Left renal pelvis (tissue), 4 donors: Measurements from ENCODE around the gene HHAT. TPM values are rescaled to one million over a fixed set of nuclear protein-coding genes. Genes with fewer than 3 reads are reported as not detected.
"Not testable (repeated sequence)": the region's sequence is repeated elsewhere in the genome, so short reads cannot be mapped to it uniquely, and the experiment has no call there.

Experiments used
- DNase-seq, 4 donors: peaks; one replicate each; pipeline ENCODE4 v3.0.0-alpha.2; 2013; ENCODE audit warnings: low read depth in 4 of 4, low spot score in 3 of 4
- polyA plus RNA-seq, 4 donors: library from polyadenylated mRNA; unstranded; fragments of 120-200 nt; gene quantifications; one replicate each; pipeline ENCODE4 v1.2.1, GENCODE V29; 2013; ENCODE audit not compliant: insufficient read length in 4 of 4

Gene HHAT
- polyA plus RNA-seq, 4 donors: 11.8 to 14.6 (median 14.2) TPM

DNA sequence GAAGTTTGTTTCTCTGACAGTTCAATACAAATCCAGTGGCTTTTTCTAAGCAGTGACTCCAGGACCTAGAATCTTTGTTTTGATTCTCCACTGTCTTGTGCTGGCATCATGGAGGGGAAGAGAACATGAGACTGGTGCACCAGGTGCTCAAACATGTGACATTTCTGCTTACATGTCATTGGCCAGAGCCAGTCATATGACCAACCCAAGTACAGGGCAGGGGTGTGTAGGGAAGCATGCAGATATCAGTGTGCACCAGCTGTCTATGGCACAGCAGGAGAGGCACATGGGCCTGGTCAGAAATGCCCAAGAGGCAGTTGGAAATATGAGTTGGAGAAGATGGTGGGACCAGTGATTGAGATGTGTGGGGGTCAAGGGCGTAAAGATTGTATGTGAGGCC lies 297.0 kb downstream of the HHAT start:
- DNase-seq: no peak

DNA sequence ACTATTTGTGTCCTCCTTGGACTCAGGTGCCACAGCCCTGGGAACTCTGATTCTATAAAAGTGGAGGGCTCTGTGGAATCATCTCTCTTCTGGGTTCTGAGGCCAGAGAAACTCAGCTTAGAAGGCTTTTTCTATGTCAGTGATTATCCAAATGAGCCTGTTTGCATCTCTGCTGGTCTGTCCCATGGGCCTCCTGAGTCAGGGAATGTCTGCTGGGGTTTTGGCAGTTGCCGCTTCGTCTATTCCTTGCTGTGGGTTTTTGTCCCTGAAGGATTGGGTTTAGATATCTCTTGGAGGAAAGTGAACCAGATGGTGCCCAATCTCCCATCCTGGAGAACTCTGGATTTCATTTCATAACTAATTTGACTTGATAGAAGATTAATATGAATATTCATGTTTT lies 297.6 kb downstream of the HHAT start:
- no peak for DNase-seq

DNA sequence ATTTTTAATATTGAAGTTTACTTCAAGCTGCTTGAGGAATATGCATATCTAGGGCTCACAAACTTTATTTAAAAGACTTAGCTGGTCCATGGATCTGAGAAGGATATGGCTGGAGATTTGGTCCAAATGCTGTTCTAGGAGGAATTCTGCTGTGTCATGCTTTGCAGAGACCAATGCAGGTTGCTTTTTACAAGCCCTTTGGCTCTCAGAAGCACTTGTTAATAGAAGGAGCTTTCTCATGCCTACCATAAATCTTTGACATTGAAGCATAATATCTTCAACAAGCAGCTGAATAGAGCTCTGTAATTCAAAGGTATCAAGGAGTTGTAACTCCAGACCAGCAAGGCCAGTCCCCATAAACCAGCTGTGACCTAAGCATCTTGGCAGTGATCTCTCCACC lies 299.1 kb downstream of the HHAT start:
- DNase-seq: no peak

DNA sequence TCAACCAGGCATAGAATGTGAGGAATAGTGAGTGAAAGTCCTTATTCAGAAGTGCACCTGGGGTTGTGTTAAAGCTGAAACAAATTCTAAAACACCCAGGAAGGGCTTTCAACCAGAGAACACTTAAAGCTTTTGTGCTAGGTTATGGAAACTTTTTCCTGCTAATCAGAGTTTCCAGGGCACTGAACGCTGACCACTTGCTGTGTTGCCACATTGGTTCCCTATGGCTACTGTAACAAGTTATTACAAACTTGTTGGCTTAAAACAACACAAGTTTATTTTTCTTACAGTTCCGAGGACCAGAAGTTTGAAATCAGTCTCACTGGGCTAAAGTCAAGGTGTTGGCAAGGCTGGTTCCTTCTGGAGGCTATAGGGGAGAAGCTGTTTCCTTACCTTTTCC lies 300.6 kb downstream of the HHAT start:
- no peak for DNase-seq

GRCh38 chr1:210631399-210631798 lies 302.7 kb downstream of the HHAT start:
- DNase-seq: no peak

DNA sequence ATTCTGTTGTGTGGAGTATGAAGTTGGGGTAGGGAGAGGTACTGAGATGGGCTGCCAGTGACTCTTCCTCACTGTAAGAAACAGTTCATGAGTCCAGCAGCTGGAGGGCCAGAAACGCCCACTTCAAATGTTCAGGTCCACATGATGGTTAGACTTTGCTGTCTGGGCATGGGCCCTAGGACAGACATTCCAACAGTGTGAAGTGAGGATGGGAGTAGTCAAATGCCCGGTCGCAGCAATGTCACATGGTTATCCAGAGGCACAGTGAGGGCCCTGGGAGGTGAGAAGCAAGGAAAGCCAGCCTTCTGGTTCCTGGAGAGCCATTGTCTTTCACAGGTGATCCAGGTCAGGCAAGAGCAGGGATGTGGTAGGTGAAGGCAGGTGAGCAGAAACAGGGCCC lies 304.4 kb downstream of the HHAT start:
- DNase-seq: no peak

DNA sequence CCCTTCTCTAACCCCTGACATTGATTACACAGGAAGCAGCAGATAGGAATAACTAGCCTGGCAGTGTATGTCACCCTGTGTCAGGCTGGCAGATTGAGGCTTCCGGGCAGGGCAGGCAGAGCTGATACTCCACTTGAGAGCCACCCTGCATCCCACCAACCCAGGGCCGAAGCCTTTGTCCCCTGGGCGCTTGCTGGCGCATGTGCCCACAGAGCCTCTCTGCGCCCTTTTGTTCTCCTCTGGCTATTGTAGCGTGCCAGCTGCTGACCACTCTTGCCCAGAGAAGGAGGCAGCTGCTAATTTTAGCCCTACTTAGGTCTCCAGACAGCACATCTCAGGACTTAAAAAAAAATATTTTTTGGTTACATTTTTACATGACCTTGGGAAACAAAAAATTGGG lies 304.9 kb downstream of the HHAT start:
- no peak for DNase-seq

- DNase-seq: no peak
Observed at GRCh38 chr1:210635108-210635507, 306.4 kb downstream of the HHAT start.

DNA sequence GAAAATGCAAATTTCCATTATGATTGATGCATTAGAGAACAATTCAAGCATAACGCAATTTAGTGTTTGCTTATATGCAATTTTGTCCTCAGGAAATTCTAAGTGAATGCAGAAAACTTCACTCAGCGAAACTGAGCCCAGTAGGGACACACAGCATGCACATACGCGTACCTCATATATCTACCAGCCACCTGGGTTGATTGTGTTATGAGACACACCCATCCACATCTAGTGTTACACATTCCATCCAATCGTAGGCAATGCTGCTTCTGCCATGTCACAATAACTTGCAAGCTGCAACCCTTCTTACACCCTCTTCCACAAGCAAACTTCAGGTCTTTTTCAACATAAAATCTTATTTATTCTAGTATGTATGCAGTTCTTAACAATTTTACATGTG lies 312.9 kb downstream of the HHAT start:
- DNase-seq: no peak

- DNase-seq: no peak
Observed at GRCh38 chr1:210645582-210646257, 317.0 kb downstream of the HHAT start.

- no peak for DNase-seq
Observed at GRCh38 chr1:210646258-210646616, 317.5 kb downstream of the HHAT start.

- no peak for DNase-seq
Observed at GRCh38 chr1:210647406-210648333, 319.0 kb downstream of the HHAT start.

DNA sequence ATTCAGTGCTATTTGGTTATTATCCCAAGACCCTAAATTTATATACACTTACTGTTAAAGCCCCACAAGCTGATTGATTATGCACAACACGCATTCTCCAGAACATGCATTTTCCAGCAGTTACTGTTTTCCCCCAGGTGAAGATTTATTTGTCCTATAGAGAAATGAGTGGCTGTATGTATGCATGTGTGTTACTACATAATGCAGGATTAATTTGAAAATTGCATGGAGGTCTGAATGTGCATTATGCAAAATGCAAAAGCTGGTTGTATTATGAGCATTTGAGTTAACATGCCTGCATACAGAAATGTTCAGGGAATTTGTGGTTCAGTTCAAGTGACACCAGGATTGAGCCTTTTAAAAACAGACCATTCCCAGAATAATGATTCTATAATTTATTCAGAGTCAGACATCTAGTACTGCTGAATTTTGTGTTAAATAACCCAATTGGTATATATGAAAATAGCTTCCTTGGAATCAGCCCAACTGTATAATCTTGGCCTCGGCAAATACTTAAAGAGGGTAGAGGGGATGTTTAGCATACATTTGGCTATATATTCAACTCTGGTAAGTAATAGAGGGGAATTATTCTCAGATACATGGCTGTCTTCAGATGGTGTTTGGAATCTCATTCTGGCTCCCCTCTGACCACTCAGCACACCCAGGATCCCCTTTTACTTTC lies 320.0 kb downstream of the HHAT start:
- DNase-seq: no peak

DNA sequence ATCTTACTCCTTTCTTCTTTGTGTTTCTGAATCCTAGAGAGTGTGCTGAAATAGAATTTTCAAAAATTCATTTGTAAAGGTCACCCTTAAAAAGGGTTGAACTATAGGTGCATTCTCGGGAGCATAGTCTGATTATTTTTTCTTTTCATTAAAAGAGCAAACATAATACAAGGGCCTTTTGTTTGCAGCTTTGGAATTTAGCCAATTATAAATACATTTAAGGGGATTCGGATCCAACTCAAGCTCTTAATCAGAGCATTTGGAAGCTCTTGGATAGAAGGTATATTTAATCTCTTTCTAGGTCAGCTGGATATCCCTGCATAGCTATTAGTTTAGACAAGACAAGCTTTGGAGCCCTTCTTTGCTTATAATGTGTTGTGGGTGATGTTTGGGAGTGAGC lies 321.7 kb downstream of the HHAT start:
- DNase-seq: no peak

GRCh38 chr1:210652329-210652954 lies 323.7 kb downstream of the HHAT start:
- DNase-seq: no peak

GRCh38 chr1:210653771-210654170 lies 325.1 kb downstream of the HHAT start:
- no peak for DNase-seq

- DNase-seq: no peak
Observed at GRCh38 chr1:210654176-210654981, 325.7 kb downstream of the HHAT start.

GRCh38 chr1:210655511-210655910 lies 326.8 kb downstream of the HHAT start:
- DNase-seq: no peak

DNA sequence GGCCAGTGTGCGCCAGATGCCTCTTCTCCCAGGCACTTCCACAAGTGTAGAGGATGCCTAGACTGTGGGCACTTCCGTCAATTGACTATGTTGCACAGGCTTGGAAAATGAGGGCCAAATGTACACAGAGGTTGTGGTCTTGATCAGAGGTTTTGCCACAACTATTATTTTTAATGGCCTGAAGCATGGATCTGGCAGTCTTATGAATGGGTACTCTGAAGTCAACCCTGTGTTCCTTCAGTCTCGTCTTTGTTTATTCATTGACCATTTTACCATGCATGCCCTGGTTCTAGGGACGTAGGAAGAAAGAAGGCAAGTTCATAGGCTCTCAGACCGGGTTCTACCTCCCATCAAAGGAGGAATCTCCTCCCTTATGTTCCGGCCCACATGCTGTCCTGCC lies 329.1 kb downstream of the HHAT start:
- no peak for DNase-seq

DNA sequence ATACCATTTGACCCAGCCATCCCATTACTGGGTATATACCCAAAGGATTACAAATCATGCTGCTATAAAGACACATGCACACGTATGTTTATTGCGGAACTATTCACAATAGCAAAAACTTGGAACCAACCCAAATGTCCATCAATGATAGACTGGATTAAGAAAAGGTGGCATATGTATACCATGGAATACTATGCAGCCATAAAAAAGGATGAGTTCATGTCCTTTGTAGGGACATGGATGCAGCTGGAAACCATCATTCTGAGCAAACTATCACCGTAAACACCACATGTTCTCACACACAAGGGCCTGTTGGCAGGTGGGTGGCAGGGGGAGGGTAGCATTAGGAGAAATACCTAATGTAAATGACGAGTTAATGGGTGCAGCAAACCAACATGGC lies 332.8 kb downstream of the HHAT start:
- not testable (repeated sequence) for DNase-seq
